Cerebellar nuclear complex (tissue), 1 donor: ENCODE results near the gene PCDHB14.
"Not testable (repeated sequence)": the region's sequence is repeated elsewhere in the genome, so short reads cannot be mapped to it uniquely, and the experiment has no call there.

Experiments used
- DNase-seq, 2 experiments: peaks; one replicate each; lab custom pipeline; 2025; lab: John Stamatoyannopoulos, UW

PCDHB14 gene

DNA sequence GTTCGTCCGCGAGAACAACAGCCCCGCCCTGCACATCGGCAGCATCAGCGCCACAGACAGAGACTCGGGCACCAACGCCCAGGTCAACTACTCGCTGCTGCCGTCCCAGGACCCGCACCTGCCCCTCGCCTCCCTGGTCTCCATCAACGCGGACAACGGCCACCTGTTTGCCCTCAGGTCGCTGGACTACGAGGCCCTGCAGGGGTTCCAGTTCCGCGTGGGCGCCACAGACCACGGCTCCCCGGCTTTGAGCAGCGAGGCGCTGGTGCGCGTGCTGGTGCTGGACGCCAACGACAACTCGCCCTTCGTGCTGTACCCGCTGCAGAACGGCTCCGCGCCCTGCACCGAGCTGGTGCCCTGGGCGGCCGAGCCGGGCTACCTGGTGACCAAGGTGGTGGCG is 12.9 kb upstream of the PCDHB14 start:
- not testable (repeated sequence) for DNase-seq

DNA sequence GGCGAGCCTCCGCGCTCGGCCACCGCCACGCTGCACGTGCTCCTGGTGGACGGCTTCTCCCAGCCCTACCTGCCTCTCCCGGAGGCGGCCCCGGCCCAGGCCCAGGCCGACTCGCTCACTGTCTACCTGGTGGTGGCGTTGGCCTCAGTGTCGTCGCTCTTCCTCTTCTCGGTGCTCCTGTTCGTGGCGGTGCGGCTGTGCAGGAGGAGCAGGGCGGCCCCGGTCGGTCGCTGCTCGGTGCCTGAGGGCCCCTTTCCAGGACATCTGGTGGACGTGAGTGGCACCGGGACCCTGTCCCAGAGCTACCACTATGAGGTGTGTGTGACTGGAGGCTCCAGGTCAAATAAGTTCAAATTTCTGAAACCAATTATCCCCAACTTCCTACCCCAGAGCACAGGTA is 12.3 kb upstream of the PCDHB14 start:
- not testable (repeated sequence) for DNase-seq

DNA sequence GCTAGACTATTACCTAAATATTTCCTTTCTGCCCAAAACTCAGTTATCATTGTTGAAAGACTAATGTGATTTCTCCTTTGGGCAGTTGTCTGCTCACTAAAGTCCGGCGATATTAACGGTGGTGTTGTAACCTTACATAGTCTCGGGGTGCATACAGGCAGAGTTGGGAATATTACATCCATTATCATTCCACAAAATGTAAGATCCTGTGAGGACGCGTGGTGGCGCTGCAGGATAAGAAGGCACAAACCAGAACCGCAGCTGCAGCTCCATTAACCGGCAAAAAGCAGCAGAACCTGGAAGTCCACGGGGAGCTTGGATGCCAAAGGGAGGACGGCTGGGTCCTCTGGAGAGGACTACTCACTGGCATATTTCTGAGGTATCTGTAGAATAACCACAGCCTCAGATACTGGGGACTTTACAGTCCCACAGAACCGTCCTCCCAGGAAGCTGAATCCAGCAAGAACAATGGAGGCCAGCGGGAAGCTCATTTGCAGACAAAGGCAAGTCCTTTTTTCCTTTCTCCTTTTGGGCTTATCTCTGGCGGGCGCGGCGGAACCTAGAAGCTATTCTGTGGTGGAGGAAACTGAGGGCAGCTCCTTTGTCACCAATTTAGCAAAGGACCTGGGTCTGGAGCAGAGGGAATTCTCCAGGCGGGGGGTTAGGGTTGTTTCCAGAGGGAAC is 9.3 kb upstream of the PCDHB14 start, which contains the start of gene PCDHB13:
Gene PCDHB13 (plus strand): TSS at position 264 of the 684 bp plus-strand sequence. CDS start 205 bp downstream, at position 469.
- DNase-seq = not testable (repeated sequence)

DNA sequence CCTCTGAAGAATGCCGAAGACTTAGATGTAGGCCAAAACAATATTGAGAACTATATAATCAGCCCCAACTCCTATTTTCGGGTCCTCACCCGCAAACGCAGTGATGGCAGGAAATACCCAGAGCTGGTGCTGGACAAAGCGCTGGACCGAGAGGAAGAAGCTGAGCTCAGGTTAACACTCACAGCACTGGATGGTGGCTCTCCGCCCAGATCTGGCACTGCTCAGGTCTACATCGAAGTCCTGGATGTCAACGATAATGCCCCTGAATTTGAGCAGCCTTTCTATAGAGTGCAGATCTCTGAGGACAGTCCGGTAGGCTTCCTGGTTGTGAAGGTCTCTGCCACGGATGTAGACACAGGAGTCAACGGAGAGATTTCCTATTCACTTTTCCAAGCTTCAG is 8.6 kb upstream of the PCDHB14 start:
- not testable (repeated sequence) for DNase-seq

DNA sequence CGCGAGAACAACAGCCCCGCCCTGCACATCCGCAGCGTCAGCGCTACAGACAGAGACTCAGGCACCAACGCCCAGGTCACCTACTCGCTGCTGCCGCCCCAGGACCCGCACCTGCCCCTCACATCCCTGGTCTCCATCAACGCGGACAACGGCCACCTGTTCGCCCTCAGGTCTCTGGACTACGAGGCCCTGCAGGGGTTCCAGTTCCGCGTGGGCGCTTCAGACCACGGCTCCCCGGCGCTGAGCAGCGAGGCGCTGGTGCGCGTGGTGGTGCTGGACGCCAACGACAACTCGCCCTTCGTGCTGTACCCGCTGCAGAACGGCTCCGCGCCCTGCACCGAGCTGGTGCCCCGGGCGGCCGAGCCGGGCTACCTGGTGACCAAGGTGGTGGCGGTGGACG is 7.6 kb upstream of the PCDHB14 start:
- not testable (repeated sequence) for DNase-seq

DNA sequence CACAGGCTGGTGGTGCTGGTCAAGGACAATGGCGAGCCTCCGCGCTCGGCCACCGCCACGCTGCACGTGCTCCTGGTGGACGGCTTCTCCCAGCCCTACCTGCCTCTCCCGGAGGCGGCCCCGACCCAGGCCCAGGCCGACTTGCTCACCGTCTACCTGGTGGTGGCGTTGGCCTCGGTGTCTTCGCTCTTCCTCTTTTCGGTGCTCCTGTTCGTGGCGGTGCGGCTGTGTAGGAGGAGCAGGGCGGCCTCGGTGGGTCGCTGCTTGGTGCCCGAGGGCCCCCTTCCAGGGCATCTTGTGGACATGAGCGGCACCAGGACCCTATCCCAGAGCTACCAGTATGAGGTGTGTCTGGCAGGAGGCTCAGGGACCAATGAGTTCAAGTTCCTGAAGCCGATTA is 7.1 kb upstream of the PCDHB14 start:
- DNase-seq = not testable (repeated sequence)

DNA sequence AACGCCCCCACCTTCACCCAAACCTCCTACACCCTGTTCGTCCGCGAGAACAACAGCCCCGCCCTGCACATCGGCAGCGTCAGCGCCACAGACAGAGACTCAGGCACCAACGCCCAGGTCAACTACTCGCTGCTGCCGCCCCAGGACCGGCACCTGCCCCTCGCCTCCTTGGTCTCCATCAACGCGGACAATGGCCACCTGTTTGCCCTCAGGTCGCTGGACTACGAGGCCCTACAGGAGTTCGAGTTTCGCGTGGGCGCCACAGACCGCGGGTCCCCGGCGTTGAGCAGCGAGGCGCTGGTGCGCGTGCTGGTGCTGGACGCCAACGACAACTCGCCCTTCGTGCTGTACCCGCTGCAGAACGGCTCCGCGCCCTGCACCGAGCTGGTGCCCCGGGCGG is 1.7 kb downstream of the PCDHB14 start:
- DNase-seq = not testable (repeated sequence)

DNA sequence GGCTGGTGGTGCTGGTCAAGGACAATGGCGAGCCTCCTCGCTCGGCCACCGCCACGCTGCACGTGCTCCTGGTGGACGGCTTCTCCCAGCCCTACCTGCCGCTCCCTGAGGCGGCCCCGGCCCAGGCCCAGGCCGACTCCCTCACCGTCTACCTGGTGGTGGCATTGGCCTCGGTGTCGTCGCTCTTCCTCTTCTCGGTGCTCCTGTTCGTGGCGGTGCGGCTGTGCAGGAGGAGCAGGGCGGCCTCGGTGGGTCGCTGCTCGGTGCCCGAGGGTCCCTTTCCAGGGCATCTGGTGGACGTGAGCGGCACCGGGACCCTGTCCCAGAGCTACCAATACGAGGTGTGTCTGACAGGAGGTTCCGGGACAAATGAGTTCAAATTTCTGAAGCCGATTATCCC is 2.3 kb downstream of the PCDHB14 start:
- DNase-seq = not testable (repeated sequence)

DNA sequence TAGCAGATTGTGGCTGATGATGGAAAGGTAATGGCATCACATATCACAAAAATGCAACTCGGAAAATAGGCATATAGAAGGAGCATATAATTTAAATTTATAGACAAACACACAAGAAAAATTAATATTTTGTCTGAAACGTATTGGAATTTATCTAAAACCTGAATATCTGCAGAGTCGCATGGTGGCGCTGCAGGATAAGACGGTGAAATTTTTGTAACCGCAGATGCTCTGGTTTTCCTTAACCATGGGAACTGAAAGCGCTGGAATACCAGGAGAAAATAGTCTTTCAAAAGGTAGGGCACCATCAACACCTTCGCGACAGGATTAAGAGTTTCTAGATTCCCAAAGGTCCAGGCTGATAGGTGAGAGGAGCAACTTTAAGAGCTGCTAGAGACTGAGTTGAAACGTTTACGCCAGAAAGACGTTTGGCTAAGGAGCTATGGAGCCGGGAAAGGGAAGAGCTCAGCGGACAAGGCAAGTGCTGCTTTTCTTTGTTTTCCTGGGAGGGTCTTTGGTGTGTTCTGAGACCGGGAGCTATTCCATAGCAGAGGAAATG is 11.0 kb downstream of the PCDHB14 start:
- DNase-seq = no peak

DNA sequence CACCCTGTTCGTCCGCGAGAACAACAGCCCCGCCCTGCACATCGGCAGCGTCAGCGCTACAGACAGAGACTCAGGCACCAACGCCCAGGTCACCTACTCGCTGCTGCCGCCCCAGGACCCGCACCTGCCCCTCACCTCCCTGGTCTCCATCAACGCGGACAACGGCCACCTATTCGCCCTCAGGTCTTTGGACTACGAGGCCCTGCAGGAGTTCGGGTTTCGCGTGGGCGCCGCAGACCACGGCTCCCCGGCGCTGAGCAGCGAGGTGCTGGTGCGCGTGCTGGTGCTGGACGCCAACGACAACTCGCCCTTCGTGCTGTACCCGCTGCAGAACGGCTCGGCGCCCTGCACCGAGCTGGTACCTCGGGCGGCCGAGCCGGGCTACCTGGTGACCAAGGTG is 12.8 kb downstream of the PCDHB14 start:
- DNase-seq = not testable (repeated sequence)

DNA sequence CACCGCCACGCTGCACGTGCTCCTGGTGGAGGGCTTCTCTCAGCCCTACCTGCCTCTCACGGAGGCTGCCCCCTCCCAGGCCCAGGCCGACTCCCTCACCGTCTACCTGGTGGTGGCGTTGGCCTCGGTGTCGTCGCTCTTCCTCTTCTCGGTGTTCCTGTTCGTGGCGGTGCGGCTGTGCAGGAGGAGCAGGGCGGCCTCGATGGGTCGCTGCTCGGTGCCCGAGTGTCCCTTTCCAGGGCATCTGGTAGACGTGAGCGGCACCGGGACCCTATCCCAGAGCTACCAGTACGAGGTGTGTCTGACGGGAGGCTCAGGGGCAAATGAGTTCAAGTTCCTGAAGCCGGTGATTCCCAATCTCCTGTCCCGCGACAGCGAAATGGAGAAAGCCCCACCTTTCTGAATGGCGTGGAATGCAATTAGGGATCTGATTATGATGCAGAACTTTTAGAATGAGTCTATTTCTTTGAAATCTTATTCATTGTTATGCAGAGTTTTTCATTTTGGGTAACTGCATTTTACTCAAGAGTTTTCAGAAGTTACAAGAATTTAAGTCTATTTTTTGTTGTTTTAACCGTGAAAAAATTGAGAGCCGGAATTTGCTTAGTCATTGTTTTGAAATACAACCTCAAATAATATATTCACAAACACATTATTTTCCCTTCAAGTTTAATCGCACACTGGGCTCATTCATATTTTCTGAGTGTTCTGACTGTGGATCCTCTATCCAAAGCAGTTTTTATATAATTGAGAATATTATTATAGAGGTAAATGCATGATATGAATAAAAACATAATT is 13.6 kb downstream of the PCDHB14 start:
- no peak for DNase-seq

DNA sequence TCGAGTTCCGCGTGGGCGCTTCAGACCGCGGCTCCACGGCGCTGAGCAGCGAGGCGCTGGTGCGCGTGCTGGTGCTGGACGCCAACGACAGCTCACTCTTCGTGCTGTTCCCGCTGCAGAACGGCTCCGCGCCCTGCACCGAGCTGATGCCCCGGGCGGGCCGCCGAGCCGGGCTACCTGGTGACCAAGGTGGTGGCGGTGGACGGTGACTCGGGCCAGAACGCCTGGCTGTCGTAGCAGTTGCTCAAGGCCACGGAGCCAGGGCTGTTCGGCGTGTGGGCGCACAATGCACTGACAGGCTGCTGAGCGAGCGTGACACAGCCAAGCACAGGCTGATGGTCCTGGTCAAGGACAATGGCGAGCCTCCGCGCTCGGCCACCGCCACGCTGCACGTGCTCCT is 18.4 kb downstream of the PCDHB14 start:
- DNase-seq = no peak

DNA sequence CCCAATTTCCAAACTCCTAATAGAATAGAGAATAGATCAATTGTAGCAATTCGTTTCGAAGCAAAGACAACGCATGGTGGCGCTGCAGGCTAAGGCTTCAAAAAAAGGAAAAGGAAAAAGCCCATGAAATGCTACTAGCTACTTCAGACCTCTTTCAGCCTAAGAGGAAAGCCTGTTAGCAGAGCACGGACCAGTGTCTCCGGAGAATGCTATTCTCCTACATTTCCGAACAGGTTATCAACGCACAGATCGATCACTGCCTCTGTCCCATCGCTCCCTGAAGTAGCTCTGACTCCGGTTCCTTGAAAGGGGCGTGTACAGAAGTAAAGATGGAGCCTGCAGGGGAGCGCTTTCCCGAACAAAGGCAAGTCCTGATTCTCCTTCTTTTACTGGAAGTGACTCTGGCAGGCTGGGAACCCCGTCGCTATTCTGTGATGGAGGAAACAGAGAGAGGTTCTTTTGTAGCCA is 22.1 kb downstream of the PCDHB14 start, which contains the start of gene PCDHB15:
Gene PCDHB15 (plus strand): TSS at position 146 of the 468 bp plus-strand sequence. CDS start 184 bp downstream, at position 330.
- peak in 1 of 2 experiments; percentile 11 for DNase-seq

DNA sequence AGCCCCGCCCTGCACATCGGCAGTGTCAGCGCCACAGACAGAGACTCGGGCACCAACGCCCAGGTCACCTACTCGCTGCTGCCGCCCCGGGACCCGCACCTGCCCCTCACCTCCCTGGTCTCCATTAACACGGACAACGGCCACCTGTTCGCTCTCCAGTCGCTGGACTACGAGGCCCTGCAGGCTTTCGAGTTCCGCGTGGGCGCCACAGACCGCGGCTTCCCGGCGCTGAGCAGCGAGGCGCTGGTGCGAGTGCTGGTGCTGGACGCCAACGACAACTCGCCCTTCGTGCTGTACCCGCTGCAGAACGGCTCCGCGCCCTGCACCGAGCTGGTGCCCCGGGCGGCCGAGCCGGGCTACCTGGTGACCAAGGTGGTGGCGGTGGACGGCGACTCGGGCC is 23.8 kb downstream of the PCDHB14 start:
- not testable (repeated sequence) for DNase-seq

DNA sequence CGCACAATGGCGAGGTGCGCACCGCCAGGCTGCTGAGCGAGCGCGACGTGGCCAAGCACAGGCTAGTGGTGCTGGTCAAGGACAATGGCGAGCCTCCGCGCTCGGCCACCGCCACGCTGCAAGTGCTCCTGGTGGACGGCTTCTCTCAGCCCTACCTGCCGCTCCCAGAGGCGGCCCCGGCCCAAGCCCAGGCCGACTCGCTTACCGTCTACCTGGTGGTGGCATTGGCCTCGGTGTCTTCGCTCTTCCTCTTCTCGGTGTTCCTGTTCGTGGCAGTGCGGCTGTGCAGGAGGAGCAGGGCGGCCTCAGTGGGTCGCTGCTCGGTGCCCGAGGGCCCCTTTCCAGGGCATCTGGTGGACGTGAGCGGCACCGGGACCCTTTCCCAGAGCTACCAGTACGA is 24.3 kb downstream of the PCDHB14 start:
- DNase-seq = not testable (repeated sequence)

DNA sequence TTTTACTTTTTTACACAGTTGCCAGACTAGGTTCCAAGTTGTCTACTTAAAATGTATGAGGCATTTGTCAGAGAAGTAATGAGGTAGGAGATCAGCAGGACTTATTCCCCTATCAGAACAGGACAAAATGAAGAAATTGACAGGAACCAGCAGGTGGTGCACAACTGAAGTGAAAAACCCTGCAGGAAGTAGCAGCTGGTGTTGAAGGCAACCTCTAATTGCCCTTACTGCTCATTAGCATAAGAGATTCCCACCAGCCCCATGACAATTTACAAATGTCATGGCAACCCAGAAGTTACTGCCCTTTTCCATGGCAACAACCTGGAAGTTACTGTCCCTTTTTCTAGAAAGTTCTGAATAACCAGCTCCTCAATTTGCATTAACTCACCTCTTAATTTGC is 27.4 kb downstream of the PCDHB14 start:
- no peak for DNase-seq

DNA sequence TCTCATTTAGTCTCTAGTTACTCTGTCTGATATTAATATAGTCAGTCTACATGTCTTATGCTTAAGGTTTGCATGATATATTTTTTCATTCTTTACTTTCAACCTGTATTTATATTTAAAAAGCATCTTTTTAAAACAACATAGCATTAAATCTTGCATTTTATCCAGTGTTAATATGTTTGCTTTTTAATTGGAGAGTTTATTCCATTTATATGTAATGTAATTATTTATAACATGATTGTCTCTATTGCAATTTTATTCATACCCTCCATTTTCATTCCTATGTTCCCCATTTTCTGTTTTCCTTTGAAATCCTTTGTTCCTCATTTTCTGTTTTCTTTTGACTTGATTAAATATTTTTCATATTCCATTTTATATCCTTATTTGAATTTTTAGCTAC is 35.3 kb downstream of the PCDHB14 start:
- no peak for DNase-seq

DNA sequence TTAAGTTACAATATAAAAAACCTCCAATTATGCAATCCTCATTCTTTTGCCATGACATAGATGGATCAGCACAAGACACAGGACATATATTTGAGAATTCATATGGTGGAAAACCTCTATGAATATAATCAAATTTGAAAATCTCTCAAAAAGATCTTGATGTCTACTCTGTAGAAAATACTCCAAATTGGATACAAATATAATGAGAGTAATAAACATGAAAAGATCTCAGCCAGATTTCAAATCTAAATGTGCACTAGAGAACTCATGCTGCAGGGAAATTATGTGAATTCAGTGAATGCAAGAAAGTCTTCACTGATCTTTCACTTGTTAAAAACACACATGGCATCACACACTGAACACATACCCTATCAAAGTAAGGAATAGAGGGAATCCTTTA is 35.8 kb downstream of the PCDHB14 start:
- no peak for DNase-seq

DNA sequence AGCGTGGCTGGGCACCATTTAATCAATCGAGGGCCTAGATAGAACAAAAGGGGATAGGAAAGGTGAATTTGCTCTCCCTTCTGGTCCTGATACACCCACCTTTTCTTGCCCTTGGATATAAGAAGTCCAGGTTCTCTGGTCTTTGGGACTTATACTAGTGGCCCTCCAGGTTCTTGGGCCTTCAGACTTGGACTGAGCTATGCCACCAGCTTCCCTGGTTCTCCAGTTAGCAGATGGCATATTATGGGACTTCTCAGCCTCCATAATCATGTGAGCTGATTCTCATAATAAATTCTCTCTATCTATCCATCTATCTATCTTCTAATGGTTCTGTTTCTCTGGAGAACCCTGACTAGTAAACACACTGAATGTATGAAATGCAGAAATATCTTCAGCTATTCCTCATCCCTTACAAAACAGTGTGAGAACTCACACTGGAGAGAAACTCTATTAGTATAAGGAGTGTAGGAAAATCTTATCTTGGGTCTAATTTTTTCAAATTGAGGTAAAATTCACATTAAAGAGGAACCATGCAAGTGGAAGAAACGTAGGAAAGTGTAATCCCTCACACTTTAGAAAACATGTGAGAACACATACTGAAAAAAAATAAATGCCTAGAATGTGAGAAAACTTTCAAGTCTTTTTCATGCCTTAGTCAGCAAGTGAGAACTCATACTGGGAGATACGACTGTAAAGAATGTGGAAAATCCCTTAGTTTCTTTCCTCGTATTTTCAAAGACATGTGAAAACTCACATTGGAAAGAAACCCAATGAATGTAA is 37.5 kb downstream of the PCDHB14 start:
- no peak for DNase-seq

DNA sequence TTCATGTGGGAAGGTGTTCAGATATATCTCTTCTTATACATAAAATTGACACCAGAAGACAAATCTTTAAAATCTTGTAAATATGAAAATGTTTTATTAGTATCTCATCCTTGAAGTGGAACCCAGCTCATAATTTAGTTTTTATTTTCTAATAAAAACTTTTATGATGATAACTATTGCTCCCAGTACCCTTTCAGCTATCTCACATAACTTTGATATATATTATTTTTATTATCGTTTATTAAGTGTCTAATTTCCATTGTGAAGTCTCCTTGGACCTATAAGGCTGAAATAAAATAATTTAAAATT is 38.0 kb downstream of the PCDHB14 start:
- DNase-seq = no peak

DNA sequence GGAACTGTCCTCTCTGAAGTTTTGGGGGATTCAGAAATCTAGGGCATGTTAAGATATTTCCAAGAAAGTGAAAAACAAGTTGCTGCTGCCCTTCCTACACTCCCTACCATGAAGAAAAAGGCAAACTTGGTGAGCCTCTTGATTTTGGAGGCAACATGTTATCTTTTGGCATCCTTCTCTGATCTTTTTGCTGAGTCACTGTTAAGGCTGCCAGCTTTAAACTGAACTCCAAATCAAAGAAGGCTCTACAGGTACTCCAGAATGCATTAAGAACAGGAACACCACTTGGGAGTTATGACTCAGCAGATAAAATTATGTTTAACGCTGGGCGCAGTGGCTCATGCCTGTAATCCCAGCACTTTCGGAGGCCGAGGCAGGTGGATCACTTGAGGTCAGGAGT is 46.1 kb downstream of the PCDHB14 start:
- DNase-seq = no peak

DNA sequence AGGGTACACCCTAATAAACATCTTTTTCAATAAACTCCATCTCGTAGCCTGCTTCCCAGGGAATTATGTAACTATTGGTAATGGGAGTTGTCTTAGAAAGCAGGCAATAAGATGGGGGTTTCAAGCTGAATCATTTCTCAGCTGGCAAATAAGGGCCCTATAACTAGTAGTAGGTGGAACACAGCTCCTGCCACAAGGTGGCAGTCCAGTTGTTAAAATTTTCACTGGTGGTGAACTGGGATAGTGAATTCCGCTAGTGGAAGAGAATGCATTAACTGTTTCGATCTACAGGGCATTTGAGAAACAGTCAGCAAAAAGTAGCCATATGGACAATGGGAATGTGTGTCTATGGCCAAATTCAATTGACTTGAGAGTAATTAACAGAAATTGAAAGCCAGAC is 49.8 kb downstream of the PCDHB14 start:
- no peak for DNase-seq
